HepG2 (cell line): Measurements from ENCODE around the gene NLGN3. TPM values are rescaled to one million over a fixed set of nuclear protein-coding genes. Genes with fewer than 3 reads are reported as not detected.

Source experiments
- ATAC-seq: fragments of 200-7000 bp; cut with Tn5 transposase; 3 replicates; pipeline ENCODE4 v1.9.1; 2020; ENCODE audit warnings: mild to moderate bottlenecking, moderate library complexity
- BruUV-seq: library from RNA; stranded (reverse); fragments of 400-500 nt; replicated peaks from 2 replicates; lab custom pipeline; 2021; lab: Mats Ljungman, UMichigan
- CTCF ChIA-PET: fragments of 300-600 bp; formaldehyde crosslinking; extraction: SDS; loops from one replicate; lab custom pipeline; 2021; ENCODE audit warnings: low total read pairs, inconsistent platforms, low intra/inter-chr PET ratio; lab: Yijun Ruan, JAX
- POLR2A ChIA-PET: fragments of 350-600 bp; sonication (Branson Sonifier 250); formaldehyde crosslinking; loops from one replicate; lab custom pipeline; 2020; ENCODE audit warnings: antibody characterized with exemption, inconsistent platforms; lab: Yijun Ruan, JAX
- DNase-seq: peaks from one replicate; pipeline ENCODE4 v3.0.0-alpha.2; 2015; ENCODE audit warnings: low spot score
- FAIRE-seq: peaks from 3 replicates; lab custom pipeline; 2011; peaks lifted over from hg19 to GRCh38; lab: Jason Lieb, UNC
- H2AFZ ChIP-seq: one replicate; pipeline ENCODE4 v1.6.1; 2011; ENCODE audit warnings: low read length, inconsistent platforms
- H3K27ac ChIP-seq: fragments of 300-600 bp; 3 replicates; pipeline ENCODE4 v1.8.0; 2011; ENCODE audit warnings: mixed run types, mild to moderate bottlenecking, mixed read lengths, low read length, inconsistent platforms; ENCODE audit not compliant: insufficient read depth; ENCODE audit errors: extremely low read length
- H3K27me3 ChIP-seq, 2 experiments: fragments of 200-600 bp in 1 of 2; 2 replicates in 1 of 2; 3 replicates in 1 of 2; pipeline versions ENCODE4 v1.6.0 to v1.8.0; 2011; ENCODE audit warnings: low read length in 2 of 2, mild to moderate bottlenecking in 2 of 2, moderate library complexity in 2 of 2, inconsistent platforms in 1 of 2; ENCODE audit not compliant: insufficient read depth in 2 of 2, control insufficient read depth in 1 of 2
- H3K36me3 ChIP-seq, 2 experiments: fragments of 200-600 bp in 1 of 2; replicated peaks in 1 of 2; 2 replicates in 1 of 2; 3 replicates in 1 of 2; pipeline versions ENCODE4 v1.5.1 to v1.8.0; 2011; ENCODE audit warnings: low read length in 2 of 2, inconsistent platforms in 1 of 2; ENCODE audit not compliant: insufficient read depth in 2 of 2, control insufficient read depth in 1 of 2
- H3K4me1 ChIP-seq: 2 replicates; pipeline ENCODE4 v1.5.1; 2012; ENCODE audit warnings: low read length, inconsistent platforms; ENCODE audit not compliant: insufficient read depth
- H3K4me2 ChIP-seq: 2 replicates; pipeline ENCODE4 v1.6.0; 2011; ENCODE audit warnings: low read depth, low read length, inconsistent platforms
- H3K4me3 ChIP-seq, 3 experiments: fragments of 200-600 bp in 1 of 3; sonication (generic), shearing (Covaris generic) in 1 of 3; replicated peaks in 1 of 3; 2 replicates each; pipeline ENCODE4 v1.5.1; 2011 to 2016; ENCODE audit warnings: low read length in 3 of 3, inconsistent platforms in 2 of 3, low read depth in 2 of 3, mild to moderate bottlenecking in 2 of 3, control low read depth in 1 of 3, mixed read lengths in 1 of 3; ENCODE audit not compliant: insufficient read depth in 1 of 3
- H3K79me2 ChIP-seq: one replicate; pipeline ENCODE4 v1.6.1; 2011; ENCODE audit warnings: low read length, inconsistent platforms; ENCODE audit not compliant: insufficient read depth
- H3K9ac ChIP-seq: 2 replicates; pipeline ENCODE4 v1.6.0; 2011; ENCODE audit warnings: mild to moderate bottlenecking, low read depth, low read length, inconsistent platforms; ENCODE audit not compliant: insufficient read depth
- H3K9me3 ChIP-seq: 2 replicates; pipeline ENCODE4 v1.5.1; 2012; ENCODE audit warnings: mild to moderate bottlenecking, low read length
- H4K20me1 ChIP-seq: 2 replicates; pipeline ENCODE4 v1.6.0; 2011; ENCODE audit warnings: inconsistent platforms, mild to moderate bottlenecking, low read length, moderate library complexity; ENCODE audit not compliant: insufficient read depth
- BCL6 ChIP-seq: IDR thresholded peaks from 2 replicates; pipeline ENCODE4 v1.6.1; 2016; ENCODE audit warnings: missing genetic modification reagents, missing compliant biosample characterization
- EEA1 ChIP-seq: sonication (generic); formaldehyde crosslinking; IDR thresholded peaks from 2 replicates; pipeline ENCODE4 v1.5.1; 2020; ENCODE audit warnings: mild to moderate bottlenecking, missing genetic modification reagents, borderline replicate concordance
- ETV6 ChIP-seq: sonication (generic); formaldehyde crosslinking; conservative IDR thresholded peaks from 2 replicates; pipeline ENCODE4 v1.4.0; 2020; ENCODE audit warnings: missing genetic modification reagents
- IKZF5 ChIP-seq: IDR thresholded peaks from 2 replicates; pipeline ENCODE4 v1.6.1; 2018; ENCODE audit warnings: missing genetic modification reagents, mild to moderate bottlenecking, missing compliant biosample characterization
- KDM6A ChIP-seq: IDR thresholded peaks from 2 replicates; pipeline ENCODE4 v1.6.1; 2016; ENCODE audit warnings: low read depth
- MAF1 ChIP-seq: sonication (generic); formaldehyde crosslinking; IDR thresholded peaks from 2 replicates; pipeline ENCODE4 v1.5.0; 2020; ENCODE audit warnings: missing genetic modification reagents, borderline replicate concordance
- MAFK ChIP-seq, 2 experiments: IDR thresholded peaks in 1 of 2; conservative IDR thresholded peaks in 1 of 2; 2 replicates each; pipeline ENCODE4 v1.6.1; 2011; ENCODE audit warnings: improper control_type of control experiment in 2 of 2, low read length in 2 of 2
- SALL1 ChIP-seq: sonication (generic); formaldehyde crosslinking; IDR thresholded peaks from 2 replicates; pipeline ENCODE4 v1.8.0; 2022; ENCODE audit warnings: mild to moderate bottlenecking, missing genetic modification reagents
- TCF12 ChIP-seq, 2 experiments: fragments of 450-650 bp in 1 of 2; sonication (generic) in 1 of 2; formaldehyde crosslinking in 1 of 2; IDR thresholded peaks; 2 replicates each; pipeline versions ENCODE4 v1.6.1 to v1.8.0; 2017 to 2022; ENCODE audit warnings: antibody characterized with exemption in 1 of 2, mild to moderate bottlenecking in 1 of 2, missing genetic modification reagents in 1 of 2, moderate library complexity in 1 of 2
- TEAD3 ChIP-seq: optimal IDR thresholded peaks from 2 replicates; pipeline ENCODE3; 2016; ENCODE audit warnings: borderline replicate concordance
- ZNF136 ChIP-seq: sonication (generic); formaldehyde crosslinking; IDR thresholded peaks from 2 replicates; pipeline ENCODE4 v1.8.1; 2022; ENCODE audit warnings: low read depth, mild to moderate bottlenecking, moderate library complexity, missing genetic modification reagents
- ZNF572 ChIP-seq: sonication (generic); formaldehyde crosslinking; IDR thresholded peaks from 2 replicates; pipeline ENCODE4 v1.5.1; 2020; ENCODE audit warnings: mild to moderate bottlenecking, missing genetic modification reagents
- ZNF609 ChIP-seq: sonication (generic); formaldehyde crosslinking; IDR thresholded peaks from 2 replicates; pipeline ENCODE4 v1.4.0; 2020; ENCODE audit warnings: mild to moderate bottlenecking, missing genetic modification reagents, borderline replicate concordance
- ZNF691 ChIP-seq: sonication (generic); formaldehyde crosslinking; IDR thresholded peaks from 2 replicates; pipeline ENCODE4 v1.4.0; 2020; ENCODE audit warnings: missing genetic modification reagents, low read depth, mild to moderate bottlenecking, borderline replicate concordance
- ZNF7 ChIP-seq: IDR thresholded peaks from 2 replicates; pipeline ENCODE4 v1.6.1; 2016; ENCODE audit warnings: missing biosample characterization, missing genetic modification reagents
- WGBS: methylation state at CpG from one replicate; pipeline ENCODE4 v1.1.6; 2017; ENCODE audit warnings: low lambda C conversion rate; 5-methylcytosine and 5-hydroxymethylcytosine counted together
- in situ Hi-C: cut with HindIII; loops from 2 replicates; pipeline ENCODE4 v1.10.0; 2017; ENCODE audit warnings: low pct_unique_long_range_greater_than_20kb; ENCODE audit not compliant: extremely low pct_ligation_motif_present
- intact Hi-C: fragments of 100-400 bp; cut with micrococcal nuclease; formaldehyde crosslinking; loops from one replicate; pipeline ENCODE4 v1.10.0; 2022; ENCODE audit not compliant: unreplicated experiment
- polyA plus RNA-seq, 8 experiments: library from polyadenylated mRNA; depleted of rRNA in 3 of 8; stranded (reverse) in 7 of 8; unstranded in 1 of 8; fragments of >200 nt; fragmentation: Illumina TruSeq in 4 of 8; extraction: Trizol in 4 of 8; gene quantifications; 2 replicates each; pipeline versions ENCODE4 v1.2.1 to v1.2.3, GENCODE V29; 2011 to 2016; ENCODE audit warnings: low read depth in 4 of 8, missing spikeins in 1 of 8, mixed read lengths in 1 of 8; ENCODE audit not compliant: insufficient read depth in 1 of 8
- total RNA-seq, 5 experiments: library from RNA; depleted of rRNA; stranded (reverse); fragments of >200 nt; fragmentation: Illumina TruSeq; extraction: Trizol; gene quantifications; 2 replicates each; pipeline ENCODE4 v1.2.3, GENCODE V29; 2016; ENCODE audit warnings: low read depth in 1 of 5

Gene NLGN3
- total and polyA plus RNA-seq, 2 of the 13 experiments (the other 11 are each of a cell fraction or from before 2014, with no cell fraction given) = 0.04 to 0.16 TPM

GRCh38 chrX:71183341-71183740 is 38.7 kb downstream of the NLGN3 start (continued):
- TF ChIP-seq IKZF5 (CRISPR knock-in tag) = 0 out of 2 replicates have a peak, but pooled peaks have one; percentile 21
- peak; percentile 87 for TF ChIP-seq KDM6A (CRISPR knock-in tag)
- no peak for TF ChIP-seq TCF12 (IDR thresholded peaks at IDR 0.05)
- TF ChIP-seq TCF12 (CRISPR knock-in tag; IDR thresholded peaks at IDR 0.05) = 0 out of 2 replicates have a peak, but pooled peaks have one; percentile 36
- 0 out of 2 replicates have a peak, but pooled peaks have one; percentile 31 for TF ChIP-seq ZNF691 (CRISPR knock-in tag)
- TF ChIP-seq TEAD3 (CRISPR knock-in tag) = peak; percentile 87
- TF ChIP-seq, all 625 proteins: peak for 57

GRCh38 chrX:71184092-71184491 is 39.5 kb downstream of the NLGN3 start:
- in situ Hi-C loops (no loop called here), intact Hi-C loops (loop anchor here (5.0 kb wide), 3 partner anchors 33 to 87 kb away; partner anchors contain the start of genes FOXO4 and ZMYM3)
- Histone ChIP-seq H3K4me2 (peak overlapping the region; percentile 82), H3K27ac (peak overlapping the region; percentile 100), H3K27me3 (no peaks in the 10 kb centered on the region), H4K20me1 (no peaks in the 10 kb centered on the region), H3K36me3 (no peaks in the 10 kb centered on the region), H2AFZ (no peak overlapping the region), H3K9ac (peak overlapping the region; percentile 82), H3K4me3 (peak overlapping the region; percentile 49 to 62 (median 49); a peak in 5 of 6 replicates), H3K79me2 (no peaks in the 10 kb centered on the region), H3K4me1 (peaks cover 48% of the 10 kb centered on the region), H3K9me3 (no peaks in the 10 kb centered on the region)
- no TSS peak for BruUV-seq
- ChIA-PET CTCF (no interaction called here), POLR2A (interaction anchor here (0.9 to 5.2 kb wide), 9 partner anchors 12 to 182 kb away, joined by 3 to 68 read pairs (median 25); partner anchors contain the start of genes GJB1, NONO and TAF1)
- DNase-seq (peak; percentile 71), FAIRE-seq (peak; percentile 52), ATAC-seq (peak; percentile 14)
- WGBS = 5% methylated on average over 5 of the region's 5 CpGs
- TF ChIP-seq MAFK (conservative IDR thresholded peaks at IDR 0.05 in 1 of 2, IDR thresholded peaks at IDR 0.05 in 1 of 2; ENCODE audit: low read length in 2 of 2) (0 out of 4 replicates have a peak, but pooled peaks of 1 of the 2 experiments have one; percentile 17), BCL6 (CRISPR knock-in tag) (peak; percentile 96), SALL1 (CRISPR knock-in tag) (no peak), ETV6 (CRISPR knock-in tag) (no peak), ZNF572 (no peak), MAF1 (no peak), ZNF7 (CRISPR knock-in tag) (no peak), ZNF136 (CRISPR knock-in tag) (no peak), EEA1 (CRISPR knock-in tag) (no peak), ZNF609 (CRISPR knock-in tag) (no peak)
